ENCODE results near the gene UNC13C.

GRCh38 chr15:53987480-53987879, 9.2 kb downstream of the UNC13C start:
- no peak for TF ChIP-seq MXI1 (IDR thresholded peaks at IDR 0.05; ENCODE audit: low read depth, low read length)
- TF ChIP-seq CHD2 (IDR thresholded peaks at IDR 0.05; ENCODE audit: low read length, partially characterized antibody) = no peak
